IMR-90 (cell line): ENCODE measurements around the gene LRRC14B. TPM values are rescaled to one million over a fixed set of nuclear protein-coding genes. Genes with fewer than 3 reads are reported as not detected.

Experiments
- ATAC-seq: fragments of 200-7000 bp; cut with Tn5 transposase; 2 replicates; pipeline ENCODE4 v1.9.1; 2020; ENCODE audit warnings: low read depth, mild to moderate bottlenecking, moderate library complexity
- BruUV-seq: library from RNA; stranded (reverse); fragments of 400-500 nt; replicated peaks from 2 replicates; lab custom pipeline; 2021; lab: Mats Ljungman, UMichigan
- CTCF ChIA-PET: fragments of 300-600 bp; formaldehyde crosslinking; extraction: SDS; loops from one replicate; lab custom pipeline; 2021; ENCODE audit warnings: antibody characterized with exemption; lab: Yijun Ruan, JAX
- POLR2A ChIA-PET: fragments of 300-600 bp; sonication (Branson Sonifier 250); formaldehyde crosslinking; loops from one replicate; lab custom pipeline; 2022; ENCODE audit warnings: antibody characterized with exemption; ENCODE audit not compliant: unreplicated experiment; lab: Charles Lee
- DNase-seq: peaks from one replicate; pipeline ENCODE4 v3.0.0; 2013
- H2AFZ ChIP-seq: replicated peaks from 2 replicates; pipeline ENCODE3; 2013; ENCODE audit warnings: low read length, mild to moderate bottlenecking; ENCODE audit not compliant: poor library complexity
- H2AK5ac ChIP-seq: 2 replicates; pipeline ENCODE4 v1.6.1; 2013; ENCODE audit warnings: low read depth, low read length, inconsistent platforms
- H2AK9ac ChIP-seq: replicated peaks from 2 replicates; pipeline ENCODE3; 2013; ENCODE audit warnings: mild to moderate bottlenecking, low read depth, low read length, moderate library complexity; ENCODE audit not compliant: poor library complexity
- H2BK120ac ChIP-seq: 2 replicates; pipeline ENCODE4 v1.6.1; 2013; ENCODE audit warnings: low read depth, low read length, inconsistent platforms
- H2BK15ac ChIP-seq: 3 replicates; pipeline ENCODE4 v1.6.1; 2013; ENCODE audit warnings: low read depth, low read length, inconsistent platforms
- H2BK20ac ChIP-seq: 2 replicates; pipeline ENCODE4 v1.6.1; 2013; ENCODE audit warnings: low read depth, mild to moderate bottlenecking, inconsistent platforms, low read length, moderate library complexity
- H2BK5ac ChIP-seq: 2 replicates; pipeline ENCODE4 v1.6.1; 2013; ENCODE audit warnings: mild to moderate bottlenecking, low read depth, low read length, inconsistent platforms; ENCODE audit not compliant: poor library complexity, severe bottlenecking
- H3K14ac ChIP-seq: replicated peaks from 2 replicates; pipeline ENCODE4 v1.6.1; 2013; ENCODE audit warnings: low read depth, low read length, inconsistent platforms
- H3K18ac ChIP-seq: 2 replicates; pipeline ENCODE4 v1.6.1; 2013; ENCODE audit warnings: low read depth, low read length, control low read depth
- H3K23ac ChIP-seq: 2 replicates; pipeline ENCODE4 v1.6.1; 2013; ENCODE audit warnings: low read depth, low read length, inconsistent platforms
- H3K27ac ChIP-seq: 2 replicates; pipeline ENCODE4 v1.5.1; 2013; ENCODE audit warnings: mild to moderate bottlenecking, control low read depth, low read length; ENCODE audit not compliant: insufficient read depth
- H3K27me3 ChIP-seq: 2 replicates; pipeline ENCODE4 v1.6.1; 2013; ENCODE audit warnings: low read length; ENCODE audit not compliant: control insufficient read depth, insufficient read depth
- H3K36me3 ChIP-seq: 2 replicates; pipeline ENCODE4 v1.6.1; 2013; ENCODE audit warnings: low read length, mixed read lengths; ENCODE audit not compliant: control insufficient read depth, insufficient read depth
- H3K4ac ChIP-seq: 2 replicates; pipeline ENCODE4 v1.6.1; 2013; ENCODE audit warnings: low read depth, low read length, inconsistent platforms
- H3K4me1 ChIP-seq: 2 replicates; pipeline ENCODE4 v1.6.1; 2013; ENCODE audit warnings: low read length, mixed read lengths; ENCODE audit not compliant: control insufficient read depth, insufficient read depth
- H3K4me2 ChIP-seq: 2 replicates; pipeline ENCODE4 v1.6.1; 2013; ENCODE audit warnings: low read depth, mild to moderate bottlenecking, control low read depth, low read length, moderate library complexity
- H3K4me3 ChIP-seq: 2 replicates; pipeline ENCODE4 v1.5.1; 2013; ENCODE audit warnings: low read depth, mild to moderate bottlenecking, control low read depth, low read length, moderate library complexity; ENCODE audit not compliant: insufficient read depth
- H3K56ac ChIP-seq: 2 replicates; pipeline ENCODE4 v1.6.1; 2013; ENCODE audit warnings: low read length, inconsistent platforms; ENCODE audit not compliant: insufficient read depth; ENCODE audit errors: extremely low read depth
- H3K79me1 ChIP-seq, 2 experiments: 2 replicates each; pipeline ENCODE4 v1.6.1; 2013; ENCODE audit warnings: low read length in 2 of 2, inconsistent platforms in 1 of 2, low read depth in 1 of 2
- H3K9ac ChIP-seq: 2 replicates; pipeline ENCODE4 v1.6.1; 2013; ENCODE audit warnings: low read depth, low read length, control low read depth
- H3K9me1 ChIP-seq: 2 replicates; pipeline ENCODE4 v1.6.1; 2013; ENCODE audit warnings: low read length, inconsistent platforms; ENCODE audit not compliant: insufficient read depth
- H3K9me3 ChIP-seq: 2 replicates; pipeline ENCODE4 v1.6.1; 2013; ENCODE audit warnings: low read length; ENCODE audit not compliant: control insufficient read depth, insufficient read depth
- H4K20me1 ChIP-seq: 2 replicates; pipeline ENCODE4 v1.6.1; 2013; ENCODE audit warnings: low read length, inconsistent platforms; ENCODE audit not compliant: insufficient read depth
- H4K5ac ChIP-seq: 2 replicates; pipeline ENCODE4 v1.6.1; 2013; ENCODE audit warnings: mild to moderate bottlenecking, low read depth, low read length, control low read depth
- H4K8ac ChIP-seq, 2 experiments: 2 replicates each; pipeline ENCODE4 v1.6.1; 2013; ENCODE audit warnings: low read depth in 2 of 2, low read length in 2 of 2, control low read depth in 1 of 2, inconsistent platforms in 1 of 2
- H4K91ac ChIP-seq: 2 replicates; pipeline ENCODE4 v1.6.1; 2013; ENCODE audit warnings: low read depth, low read length, inconsistent platforms; ENCODE audit not compliant: insufficient read depth
- BHLHE40 ChIP-seq: fragments of 150-350 bp; IDR thresholded peaks from 2 replicates; pipeline ENCODE4 v1.6.1; 2016; ENCODE audit warnings: mild to moderate bottlenecking, low read depth, low read length
- CEBPB ChIP-seq: IDR thresholded peaks from 2 replicates; pipeline ENCODE4 v1.6.1; 2012; ENCODE audit warnings: low read depth, low read length, improper control_type of control experiment
- CHD1 ChIP-seq: IDR thresholded peaks from 2 replicates; pipeline ENCODE4 v1.6.1; 2012; ENCODE audit warnings: low read depth, low read length, improper control_type of control experiment
- CTCF ChIP-seq: conservative IDR thresholded peaks from 2 replicates; pipeline ENCODE4 v1.5.1; 2012; ENCODE audit warnings: mild to moderate bottlenecking, low read depth, low read length, improper control_type of control experiment
- FOS ChIP-seq: fragments of 150-350 bp; IDR thresholded peaks from 2 replicates; pipeline ENCODE4 v1.6.1; 2016; ENCODE audit warnings: low read depth, low read length
- MXI1 ChIP-seq: IDR thresholded peaks from 2 replicates; pipeline ENCODE4 v1.6.1; 2012; ENCODE audit warnings: low read depth, mild to moderate bottlenecking, low read length, moderate library complexity, borderline replicate concordance
- NFE2L2 ChIP-seq: fragments of 150-350 bp; IDR thresholded peaks from 2 replicates; pipeline ENCODE4 v1.6.1; 2016; ENCODE audit warnings: low read depth, mild to moderate bottlenecking, low read length
- POLR2A ChIP-seq: IDR thresholded peaks from 2 replicates; pipeline ENCODE4 v1.6.1; 2012; ENCODE audit warnings: mild to moderate bottlenecking, low read depth, low read length
- RAD21 ChIP-seq: IDR thresholded peaks from 2 replicates; pipeline ENCODE4 v1.6.1; 2012; ENCODE audit warnings: low read length, improper control_type of control experiment
- RCOR1 ChIP-seq: IDR thresholded peaks from 2 replicates; pipeline ENCODE4 v1.6.1; 2012; ENCODE audit warnings: mild to moderate bottlenecking, low read length, improper control_type of control experiment; ENCODE audit not compliant: insufficient replicate concordance
- SMC3 ChIP-seq: fragments of 150-350 bp; IDR thresholded peaks from 2 replicates; pipeline ENCODE4 v1.6.1; 2016; ENCODE audit warnings: low read depth, mild to moderate bottlenecking, antibody characterized with exemption, low read length, moderate library complexity
- USF2 ChIP-seq: fragments of 150-350 bp; IDR thresholded peaks from 2 replicates; pipeline ENCODE4 v1.6.1; 2017; ENCODE audit warnings: mild to moderate bottlenecking, antibody characterized with exemption, low read length, low read depth
- WGBS, 2 experiments: methylation state at CpG; one replicate each; pipeline versions ENCODE4 v1.1.5 to v1.1.7; 2013; ENCODE audit warnings: missing lambda C conversion rate in 2 of 2; ENCODE audit not compliant: insufficient read length in 1 of 2; ENCODE audit errors: extremely low coverage in 2 of 2; 5-methylcytosine and 5-hydroxymethylcytosine counted together
- dilution Hi-C: fragments of 300-500 bp; cut with HindIII; formaldehyde crosslinking; loops from one replicate; pipeline ENCODE4 v1.14.3; 2018; ENCODE audit warnings: low sequenced_read_pairs; ENCODE audit not compliant: unreplicated experiment
- in situ Hi-C: fragments of 300-500 bp; cut with MboI; formaldehyde crosslinking; loops from 3 replicates; pipeline ENCODE4 v1.14.3; 2019; ENCODE audit warnings: low sequenced_read_pairs, inconsistent platforms, mixed read lengths
- intact Hi-C: fragments of 100-400 bp; cut with micrococcal nuclease; formaldehyde crosslinking; loops from 2 replicates; pipeline ENCODE4 v1.10.0; 2022
- polyA plus RNA-seq, 3 experiments: library from polyadenylated mRNA; depleted of rRNA; stranded (reverse); fragments of >200 nt; gene quantifications; 2 replicates each; pipeline ENCODE4 v1.2.3, GENCODE V29; 2012; ENCODE audit warnings: low replicate concordance in 1 of 3
- total RNA-seq: library from RNA; depleted of rRNA; stranded (reverse); fragments of >200 nt; gene quantifications from 2 replicates; pipeline ENCODE4 v1.2.3, GENCODE V29; 2012

The LRRC14B gene
- total and polyA plus RNA-seq, 2 of the 4 experiments (the other 2 are of a cell fraction): not detected

DNA sequence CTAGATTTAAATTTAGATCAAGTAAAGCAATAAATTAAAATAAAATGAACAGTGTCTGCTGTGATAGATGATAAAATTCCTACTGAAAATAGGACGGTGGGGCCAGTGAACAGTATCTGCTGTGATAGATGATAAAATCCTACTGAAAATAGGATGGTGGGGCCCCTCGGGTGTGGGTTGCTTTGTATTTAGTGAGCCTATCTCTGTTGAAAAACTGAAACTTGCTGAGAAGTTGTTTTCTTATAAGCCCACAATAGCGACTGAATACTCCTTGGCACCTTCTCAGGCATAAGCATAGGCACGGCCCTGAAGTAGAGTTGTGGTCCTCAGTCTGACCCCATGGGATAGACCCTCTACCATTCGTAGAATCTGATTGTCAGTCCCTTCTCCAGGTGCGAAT is 32.5 kb downstream of the LRRC14B start:
- peaks cover 35% of the 10 kb centered on the region for H3K36me3 ChIP-seq
- H3K27ac ChIP-seq: no peak overlapping the region
- ATAC-seq (no peak), DNase-seq (no peak)
- ChIA-PET CTCF (no interaction called here), POLR2A (no interaction called here)
- in situ Hi-C loops: no loop called here
- peaks cover 9% of the 10 kb centered on the region for H3K4me1 ChIP-seq
- H3K9me3 ChIP-seq: no peaks in the 10 kb centered on the region
- no peak overlapping the region for H3K14ac ChIP-seq
- no peak overlapping the region for H3K9ac ChIP-seq
- H3K4ac ChIP-seq: no peak overlapping the region
- peaks cover 51% of the 10 kb centered on the region for H4K20me1 ChIP-seq
- H3K23ac ChIP-seq: no peak overlapping the region
- no peak overlapping the region for H3K4me3 ChIP-seq
- peaks cover 35 to 54% of the 10 kb centered on the region in 2 experiments for H3K79me1 ChIP-seq
- no TSS peak for BruUV-seq
- no peak overlapping the region for H2BK120ac ChIP-seq
- no peak overlapping the region for H3K18ac ChIP-seq
- intact Hi-C loops: no loop called here
- H2BK20ac ChIP-seq: no peak overlapping the region
- H3K56ac ChIP-seq: no peak overlapping the region
- TF ChIP-seq SMC3 (no peak), CHD1 (no peak), MXI1 (no peak), RCOR1 (no peak), CTCF (no peak), USF2 (no peak), POLR2A (no peak), FOS (no peak), BHLHE40 (no peak), CEBPB (no peak), NFE2L2 (no peak), RAD21 (no peak)
- H4K5ac ChIP-seq: no peak overlapping the region
- no peak overlapping the region for H2AFZ ChIP-seq
- no peak overlapping the region for H2AK5ac ChIP-seq
- no peak overlapping the region for H4K8ac ChIP-seq
- no peaks in the 10 kb centered on the region for H3K27me3 ChIP-seq
- no peak overlapping the region for H2AK9ac ChIP-seq
- no peak overlapping the region for H2BK5ac ChIP-seq
- WGBS, 2 experiments: 100% methylated on average over 1 of the region's 6 CpGs; no CpG with 5 or more reads in 1 of the 2 experiments
- no peak overlapping the region for H4K91ac ChIP-seq
- no peak overlapping the region for H2BK15ac ChIP-seq
- peaks cover 15% of the 10 kb centered on the region for H3K9me1 ChIP-seq
- dilution Hi-C loops: no loop called here
- H3K4me2 ChIP-seq: no peak overlapping the region
